SK-N-SH (cell line): ENCODE results near the gene SKIDA1.
A peak's percentile ranks its signal among the peaks of the same experiment; 100 is the strongest.

Experiments
- CTCF ChIP-seq: fragments of 200-600 bp; sonication (generic); IDR thresholded peaks from 2 replicates; pipeline ENCODE4 v1.6.1; 2017; ENCODE audit warnings: antibody characterized with exemption, mild to moderate bottlenecking, moderate library complexity
- ELF1 ChIP-seq: IDR thresholded peaks from 2 replicates; pipeline ENCODE4 v1.4.0; 2012
- EP300 ChIP-seq, 2 experiments: IDR thresholded peaks; 2 replicates each; pipeline versions ENCODE4 v1.4.0 to v1.6.1; 2012; ENCODE audit warnings: borderline replicate concordance in 1 of 2, low read depth in 1 of 2, low read length in 1 of 2
- EZH2phosphoT487 ChIP-seq: fragments of 200-600 bp; sonication (generic); IDR thresholded peaks from 2 replicates; pipeline ENCODE4 v1.6.1; 2017; ENCODE audit warnings: low read depth, mixed run types, mild to moderate bottlenecking, antibody characterized with exemption, moderate library complexity, borderline replicate concordance
- GABPA ChIP-seq: IDR thresholded peaks from 2 replicates; pipeline ENCODE4 v1.4.0; 2012; ENCODE audit warnings: low read depth, mild to moderate bottlenecking
- JUND ChIP-seq: IDR thresholded peaks from 2 replicates; pipeline ENCODE4 v1.4.0; 2012
- MAX ChIP-seq: IDR thresholded peaks from 2 replicates; pipeline ENCODE4 v1.4.0; 2012; ENCODE audit warnings: low read depth
- MXI1 ChIP-seq: IDR thresholded peaks from 2 replicates; pipeline ENCODE4 v1.6.1; 2012; ENCODE audit warnings: mild to moderate bottlenecking, low read depth, low read length, improper control_type of control experiment
- RAD21 ChIP-seq: IDR thresholded peaks from 2 replicates; pipeline ENCODE4 v1.6.1; 2012; ENCODE audit warnings: mild to moderate bottlenecking, low read length
- REST ChIP-seq: IDR thresholded peaks from 2 replicates; pipeline ENCODE4 v1.6.1; 2012; ENCODE audit warnings: mild to moderate bottlenecking, low read depth, low read length, moderate library complexity
- SIN3A ChIP-seq: IDR thresholded peaks from 2 replicates; pipeline ENCODE4 v1.6.1; 2012; ENCODE audit warnings: low read depth, mild to moderate bottlenecking, low read length, moderate library complexity, borderline replicate concordance
- TAF1 ChIP-seq: IDR thresholded peaks from 2 replicates; pipeline ENCODE4 v1.6.1; 2012; ENCODE audit warnings: low read depth, mild to moderate bottlenecking, low read length, moderate library complexity, borderline replicate concordance
- TCF12 ChIP-seq: IDR thresholded peaks from 2 replicates; pipeline ENCODE4 v1.4.0; 2012
- YY1 ChIP-seq: IDR thresholded peaks from 2 replicates; pipeline ENCODE4 v1.4.0; 2012; ENCODE audit warnings: low read depth, mild to moderate bottlenecking

GRCh38 chr10:21518149-21518640 lies 7.3 kb downstream of the SKIDA1 start:
- TF ChIP-seq CTCF: no peak
- TF ChIP-seq MAX: no peak
- TF ChIP-seq TCF12: no peak; the same call in 1 of the 2 replicates
- TF ChIP-seq REST: no peak
- no peak for TF ChIP-seq YY1
- no peak for TF ChIP-seq TAF1
- peak; percentile 34; the same call in 1 of the 2 replicates for TF ChIP-seq MXI1
- TF ChIP-seq EZH2phosphoT487: no peak
- no peak for TF ChIP-seq EP300 (IDR thresholded peaks at IDR 0.05; ENCODE audit: borderline replicate concordance in 1 of 2, low read depth in 1 of 2, low read length in 1 of 2)
- no peak for TF ChIP-seq GABPA
- no peak for TF ChIP-seq RAD21
- TF ChIP-seq JUND: no peak
- no peak for TF ChIP-seq ELF1
- TF ChIP-seq SIN3A: no peak
